GM20000 (cell line): Measurements from ENCODE around the gene MAP3K1.
"Not testable (repeated sequence)": the region's sequence is repeated elsewhere in the genome, so short reads cannot be mapped to it uniquely, and the experiment has no call there.

Source experiments
- DNase-seq: peaks from one replicate; pipeline ENCODE4 v3.0.0; 2012; ENCODE audit warnings: low spot score
- CTCF ChIP-seq: IDR thresholded peaks from 2 replicates; pipeline ENCODE4 v1.5.1; 2012; ENCODE audit warnings: mild to moderate bottlenecking, control low read depth; ENCODE audit errors: extremely low read depth, missing control alignments

MAP3K1 gene

DNA sequence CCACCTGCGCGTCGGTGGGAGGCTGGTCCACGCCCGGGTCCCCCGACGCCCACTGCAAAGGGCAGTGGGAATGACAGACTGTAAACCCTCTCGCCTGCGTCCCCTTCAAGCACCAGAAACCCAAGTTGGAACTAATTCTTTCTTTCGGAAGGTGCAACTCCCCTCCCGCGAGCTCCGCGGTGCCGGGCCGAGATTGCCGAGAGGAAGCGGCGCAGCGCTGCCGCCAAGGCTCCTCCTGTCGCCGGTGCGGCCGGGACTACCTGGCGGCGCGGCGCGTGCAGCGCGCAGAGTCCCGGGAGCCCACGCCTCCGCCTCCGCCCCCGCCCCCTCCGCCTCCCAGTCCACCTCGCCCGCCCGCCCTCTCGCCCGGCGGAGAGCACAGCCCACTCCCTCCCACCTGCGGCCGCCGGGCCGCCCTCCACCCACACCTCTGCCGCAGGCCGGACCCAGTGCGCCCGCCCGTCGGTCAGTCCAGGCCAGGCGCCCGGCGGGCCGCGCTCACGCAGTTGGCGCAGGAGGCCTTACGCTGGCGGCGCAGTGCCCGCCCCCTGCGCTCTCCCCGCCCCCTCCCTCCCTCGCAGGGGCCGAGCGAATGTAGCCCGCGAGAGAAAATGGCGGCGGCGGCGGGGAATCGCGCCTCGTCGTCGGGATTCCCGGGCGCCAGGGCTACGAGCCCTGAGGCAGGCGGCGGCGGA, at the start of gene MAP3K1:
TSS of gene MAP3K1 (plus strand) at position 587 of the 695 bp plus-strand sequence. CDS start at position 612, 25 bp downstream.
- peak; percentile 95 for DNase-seq
- TF ChIP-seq CTCF = no peak

DNA sequence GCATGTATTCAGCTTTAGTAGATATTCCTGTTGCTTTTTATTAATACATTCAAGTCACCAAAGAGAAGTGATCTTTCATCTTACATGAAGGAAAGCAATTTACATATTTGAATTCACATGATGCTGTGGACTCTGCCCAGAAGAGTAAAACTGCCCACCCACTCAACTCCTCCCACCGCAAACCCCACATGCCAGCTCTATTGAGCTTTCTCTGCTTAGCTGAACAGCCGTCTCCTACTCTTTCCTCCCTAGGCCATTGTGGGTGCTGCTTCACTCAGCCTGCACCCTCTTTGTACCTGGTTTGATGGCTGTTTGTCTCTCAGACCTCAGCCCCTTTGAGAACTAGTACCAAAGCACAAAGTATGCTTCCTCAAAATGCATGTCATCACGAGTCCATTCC, 48.4 kb upstream of the MAP3K1 start:
- DNase-seq = no peak
- TF ChIP-seq CTCF = no peak

- no peak for TF ChIP-seq CTCF
These were observed 45.3 kb upstream of the MAP3K1 start for GRCh38 chr5:56769875-56770604.

DNA sequence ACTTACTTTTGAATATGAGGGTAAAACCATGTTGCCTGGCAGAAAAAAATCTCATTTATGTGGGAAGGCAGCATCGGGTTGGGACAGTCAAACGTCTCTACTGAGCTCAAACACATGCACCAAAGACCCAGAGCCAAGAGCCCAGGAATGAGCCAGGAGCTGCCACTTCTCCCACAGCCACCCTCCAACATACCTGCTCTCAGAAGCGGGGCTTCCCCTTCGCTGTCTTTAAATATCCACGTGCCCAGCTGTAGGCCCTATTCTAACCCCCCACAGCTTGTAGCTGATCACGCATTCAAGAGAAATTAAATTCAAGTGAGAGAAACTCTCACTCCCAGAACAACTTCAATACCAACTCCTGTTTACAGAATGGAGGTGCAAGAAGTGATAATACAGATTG, 42.6 kb upstream of the MAP3K1 start:
- TF ChIP-seq CTCF = no peak
- no peak for DNase-seq

More at GRCh38 chr5:56769875-56770604, 45.3 kb upstream of the MAP3K1 start:
- DNase-seq = no peak

DNA sequence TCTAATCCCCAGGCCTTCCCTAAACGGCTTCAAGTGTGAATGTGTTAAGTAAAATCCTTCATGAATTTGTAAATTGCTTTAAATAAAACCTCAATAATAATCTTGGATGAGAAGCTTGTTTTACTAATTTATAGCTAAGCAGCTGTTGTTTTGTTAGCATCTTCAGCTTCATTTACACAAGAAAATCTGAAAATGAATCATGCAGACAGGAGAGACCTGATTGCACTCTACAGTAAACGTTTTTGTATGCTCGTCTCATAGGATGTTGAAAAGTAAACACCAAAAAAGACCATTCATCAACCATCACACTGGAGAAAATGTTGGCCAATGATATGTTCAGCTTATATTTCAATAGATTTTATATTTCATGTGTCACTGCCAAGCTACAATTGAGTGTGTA, 40.4 kb upstream of the MAP3K1 start:
- no peak for TF ChIP-seq CTCF
- no peak for DNase-seq

DNA sequence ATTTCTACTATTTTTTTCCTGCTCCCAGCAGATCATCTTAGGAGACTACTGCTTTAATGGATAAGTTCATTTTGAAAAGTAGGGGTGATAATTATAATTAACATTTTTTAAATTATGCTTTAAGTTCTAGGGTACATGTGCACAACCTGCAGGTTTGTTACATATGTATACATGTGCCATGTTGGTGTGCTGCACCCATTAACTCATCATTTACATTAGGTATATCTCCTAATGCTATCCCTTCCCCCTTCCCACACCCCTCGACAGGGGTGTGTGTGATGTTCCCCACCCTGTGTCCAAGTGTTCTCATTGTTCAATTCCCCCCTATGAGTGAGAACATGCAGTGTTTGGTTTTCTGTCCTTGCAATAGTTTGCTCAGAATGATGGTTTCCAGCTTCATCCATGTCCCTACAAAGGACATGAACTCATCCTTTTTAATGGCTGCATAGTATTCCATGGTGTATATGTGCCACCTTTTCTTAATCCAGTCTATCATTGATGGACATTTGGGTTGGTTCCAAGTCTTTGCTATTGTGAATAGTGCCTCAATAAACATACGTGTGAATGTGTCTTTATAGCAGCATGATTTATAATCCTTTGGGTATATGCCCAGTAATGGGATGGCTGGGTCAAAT, 39.0 kb upstream of the MAP3K1 start:
- DNase-seq = not testable (repeated sequence)

- no peak for DNase-seq
- TF ChIP-seq CTCF = no peak
These were observed 32.1 kb upstream of the MAP3K1 start for GRCh38 chr5:56783261-56783660.
